GM19023 (cell line): ENCODE data around the gene MRPS26.
A peak's percentile ranks its signal among the peaks of the same experiment; 100 is the strongest.
"Not testable (repeated sequence)": the region's sequence is repeated elsewhere in the genome, so short reads cannot be mapped to it uniquely, and the experiment has no call there.

Experiments
- ATAC-seq: cut with Tn5 transposase; IDR thresholded peaks from one replicate; pipeline ENCODE4 v1.9.1; 2021; ENCODE audit warnings: mild to moderate bottlenecking, moderate library complexity; ENCODE audit not compliant: unreplicated experiment

MRPS26 gene

DNA sequence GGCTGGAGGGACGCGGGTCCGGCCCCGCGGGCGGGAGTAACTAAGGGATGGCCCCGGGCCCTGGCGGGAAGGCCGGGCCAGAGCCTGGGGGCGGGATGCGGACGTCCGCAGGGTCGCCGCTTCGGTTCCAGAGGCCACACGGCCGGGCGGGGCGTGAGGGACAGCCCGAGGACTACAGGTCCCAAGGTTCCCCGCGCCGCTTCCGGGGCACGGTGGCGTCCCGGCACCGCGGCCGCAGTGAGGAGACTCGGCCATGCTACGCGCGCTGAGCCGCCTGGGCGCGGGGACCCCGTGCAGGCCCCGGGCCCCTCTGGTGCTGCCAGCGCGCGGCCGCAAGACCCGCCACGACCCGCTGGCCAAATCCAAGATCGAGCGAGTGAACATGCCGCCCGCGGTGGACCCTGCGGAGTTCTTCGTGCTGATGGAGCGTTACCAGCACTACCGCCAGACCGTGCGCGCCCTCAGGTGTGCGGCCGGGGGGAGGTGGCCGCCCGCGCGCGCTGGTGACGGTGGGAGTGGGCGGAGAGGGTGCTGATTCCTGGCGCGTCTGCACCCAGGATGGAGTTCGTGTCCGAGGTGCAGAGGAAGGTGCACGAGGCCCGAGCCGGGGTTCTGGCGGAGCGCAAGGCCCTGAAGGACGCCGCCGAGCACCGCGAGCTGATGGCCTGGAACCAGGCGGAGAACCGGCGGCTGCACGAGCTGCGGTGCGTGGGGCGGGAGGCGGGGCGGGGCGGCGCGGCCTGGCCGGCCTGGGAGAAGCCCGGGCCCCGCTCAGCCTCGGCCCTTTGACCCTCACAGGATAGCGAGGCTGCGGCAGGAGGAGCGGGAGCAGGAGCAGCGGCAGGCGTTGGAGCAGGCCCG is at the start of gene MRPS26:
MRPS26 (plus strand) TSS at position 237 of the 861 bp plus-strand sequence; CDS start at position 254, 17 bp downstream.
- peak; percentile 89 for ATAC-seq

- ATAC-seq, result no peak
Observed at GRCh38 chr20:2998728-2999127, 47.1 kb upstream of the MRPS26 start.

- ATAC-seq, result no peak
Observed at GRCh38 chr20:3000852-3001523, 44.9 kb upstream of the MRPS26 start.

DNA sequence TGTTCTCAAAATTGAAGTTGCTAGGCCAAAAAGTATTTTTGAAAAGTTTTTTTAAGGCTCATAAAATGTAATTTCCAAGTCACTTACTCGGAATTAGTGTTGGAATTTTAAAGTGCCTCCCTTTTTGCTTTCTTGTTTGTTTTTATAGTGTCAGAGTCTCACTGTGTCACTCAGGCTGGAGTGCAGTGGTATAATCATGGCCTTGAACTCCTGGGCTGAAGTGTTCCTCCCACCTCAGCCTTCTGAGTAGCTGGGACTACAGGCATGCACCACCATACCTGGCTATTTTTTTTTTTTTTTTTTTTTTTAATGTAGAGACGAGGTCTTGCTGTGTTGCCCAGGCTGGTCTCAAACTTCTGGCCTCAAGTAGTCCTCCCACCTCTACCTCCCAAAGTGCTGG is 42.4 kb upstream of the MRPS26 start:
- ATAC-seq, result no peak

- ATAC-seq, result no peak
Observed at GRCh38 chr20:3010985-3011723, 34.7 kb upstream of the MRPS26 start.

GRCh38 chr20:3011752-3012151 is 34.1 kb upstream of the MRPS26 start:
- ATAC-seq, result no peak

DNA sequence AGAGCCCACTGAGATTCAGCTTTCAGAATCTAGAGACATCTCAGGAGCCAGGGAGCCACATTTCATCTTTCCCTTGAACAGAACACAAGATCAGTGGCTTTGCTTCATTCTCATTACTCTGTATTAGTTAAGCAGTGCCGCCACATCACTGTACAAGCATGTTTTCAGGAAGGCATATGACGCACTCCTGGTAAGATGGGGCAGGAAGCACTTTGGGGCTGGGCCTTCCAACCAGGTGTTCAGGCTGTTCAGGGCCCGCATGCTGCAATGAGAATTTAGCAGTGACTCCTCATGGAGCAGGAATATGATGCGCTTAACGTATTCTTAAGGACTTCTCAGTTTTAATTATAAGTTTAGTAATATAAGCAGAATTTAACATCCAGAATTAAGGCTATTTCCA is 32.1 kb upstream of the MRPS26 start:
- ATAC-seq, result no peak

DNA sequence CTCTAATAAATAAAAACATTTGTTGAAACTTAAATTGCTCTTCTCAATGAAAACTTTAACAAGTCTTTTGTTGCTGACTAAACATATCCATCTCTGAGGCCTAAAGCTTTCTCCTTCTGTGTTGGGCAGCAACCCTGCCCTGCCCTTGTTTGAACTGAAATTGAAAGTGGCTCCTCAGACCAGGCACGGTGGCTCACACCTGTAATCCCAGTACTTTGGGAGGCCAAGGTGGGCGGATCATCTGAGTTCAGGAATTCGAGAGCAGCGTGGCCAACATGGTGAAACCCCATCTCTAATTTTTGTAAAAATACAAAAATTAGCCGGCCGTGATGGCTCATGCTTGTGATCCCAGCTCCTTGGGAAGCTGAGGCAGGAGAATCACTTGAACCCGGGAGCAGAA is 31.7 kb upstream of the MRPS26 start:
- ATAC-seq, result no peak

DNA sequence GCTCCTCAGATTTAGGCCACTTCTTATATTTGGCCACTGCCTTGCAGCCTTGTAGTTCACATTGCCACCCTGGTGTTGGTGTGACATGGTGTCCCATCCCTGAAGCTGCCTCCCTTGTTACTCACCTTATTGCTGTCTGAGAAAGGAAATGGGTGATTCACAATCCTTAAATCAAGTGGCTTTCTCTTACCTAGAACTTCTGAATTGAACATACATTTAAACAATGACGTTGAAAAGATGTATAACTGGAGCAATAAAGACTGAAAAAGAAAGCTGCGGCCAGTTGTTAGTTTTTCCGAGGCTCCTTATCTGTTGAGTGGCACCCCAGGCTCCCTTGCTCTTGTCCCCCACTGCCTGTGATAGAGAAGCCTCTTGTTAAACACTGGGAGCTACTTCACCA is 31.2 kb upstream of the MRPS26 start:
- ATAC-seq, result no peak

DNA sequence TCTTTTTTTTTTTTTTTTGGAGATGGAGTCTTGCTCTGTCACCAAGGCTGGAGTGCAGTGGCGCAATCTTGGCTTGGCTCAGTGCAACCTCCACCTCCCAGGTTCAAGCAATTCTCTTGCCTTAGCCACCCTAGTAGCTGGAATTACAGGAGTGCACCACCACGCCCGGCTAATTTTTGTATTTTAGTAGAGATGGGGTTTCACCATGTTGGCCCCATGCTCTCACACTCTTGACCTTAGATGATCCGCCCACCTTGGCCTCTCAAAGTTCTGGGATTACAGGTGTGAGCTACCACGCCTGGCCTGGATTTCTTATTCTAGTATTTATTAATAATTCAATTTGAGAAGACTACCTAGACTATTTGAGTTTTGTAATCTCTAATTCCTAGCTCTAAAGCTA is 30.6 kb upstream of the MRPS26 start:
- ATAC-seq, result not testable (repeated sequence)

GRCh38 chr20:3021327-3021726 is 24.5 kb upstream of the MRPS26 start:
- ATAC-seq, result no peak

DNA sequence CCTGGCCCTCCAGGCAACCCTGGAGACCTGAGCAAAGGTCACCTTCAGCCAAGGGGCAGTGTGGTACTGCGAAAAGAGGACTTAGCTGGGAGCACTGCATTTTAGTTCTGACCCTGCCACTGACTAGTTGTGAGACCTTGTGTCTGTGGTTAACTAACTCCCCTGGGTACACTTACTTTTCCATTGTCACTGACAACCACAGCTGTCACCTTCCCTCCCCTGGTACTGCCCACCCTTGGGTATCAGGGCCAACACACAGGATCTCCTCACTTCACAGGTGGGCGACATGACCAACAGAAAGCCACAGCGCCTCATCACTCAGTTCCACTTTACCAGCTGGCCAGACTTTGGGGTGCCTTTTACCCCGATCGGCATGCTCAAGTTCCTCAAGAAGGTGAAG is 24.1 kb upstream of the MRPS26 start:
- ATAC-seq, result no peak

DNA sequence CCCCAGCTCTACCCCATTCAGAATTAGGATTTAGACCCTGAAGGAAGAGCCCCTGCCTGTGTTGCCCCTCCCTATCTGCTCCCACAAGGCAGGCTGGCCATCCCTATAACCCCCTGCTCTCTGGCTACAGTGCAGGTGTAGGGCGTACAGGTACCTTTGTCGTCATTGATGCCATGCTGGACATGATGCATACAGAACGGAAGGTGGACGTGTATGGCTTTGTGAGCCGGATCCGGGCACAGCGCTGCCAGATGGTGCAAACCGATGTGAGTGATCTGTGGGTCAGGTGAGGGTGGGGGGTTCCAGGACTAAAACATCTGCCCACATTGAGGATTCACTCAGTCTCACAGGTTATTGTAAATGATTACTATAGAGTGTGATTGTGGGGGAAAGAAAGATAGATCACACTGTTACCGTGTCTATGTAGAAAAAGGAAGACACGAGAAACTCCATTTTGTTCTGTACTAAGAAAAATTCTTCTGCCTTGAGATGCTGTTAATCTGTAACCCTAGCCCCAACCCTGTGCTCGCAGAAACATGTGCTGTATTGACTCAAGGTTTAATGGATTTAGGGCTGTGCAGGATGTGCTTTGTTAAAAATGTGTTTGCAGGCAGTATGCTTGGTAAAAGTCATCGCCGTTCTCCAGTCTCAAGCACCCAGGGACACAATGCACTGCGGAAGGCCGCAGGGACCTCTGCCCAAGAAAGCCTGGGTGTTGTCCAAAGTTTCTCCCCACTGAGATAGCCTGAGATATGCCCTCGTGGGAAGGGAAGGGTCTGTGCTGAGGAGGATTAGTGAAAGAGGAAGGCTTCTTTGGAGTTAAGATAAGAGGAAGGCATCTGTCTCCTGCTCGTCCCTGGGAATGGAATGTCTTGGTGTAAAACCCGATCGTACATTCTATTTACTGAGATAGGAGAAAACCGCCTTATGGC is 23.0 kb upstream of the MRPS26 start:
- not testable (repeated sequence) for ATAC-seq

DNA sequence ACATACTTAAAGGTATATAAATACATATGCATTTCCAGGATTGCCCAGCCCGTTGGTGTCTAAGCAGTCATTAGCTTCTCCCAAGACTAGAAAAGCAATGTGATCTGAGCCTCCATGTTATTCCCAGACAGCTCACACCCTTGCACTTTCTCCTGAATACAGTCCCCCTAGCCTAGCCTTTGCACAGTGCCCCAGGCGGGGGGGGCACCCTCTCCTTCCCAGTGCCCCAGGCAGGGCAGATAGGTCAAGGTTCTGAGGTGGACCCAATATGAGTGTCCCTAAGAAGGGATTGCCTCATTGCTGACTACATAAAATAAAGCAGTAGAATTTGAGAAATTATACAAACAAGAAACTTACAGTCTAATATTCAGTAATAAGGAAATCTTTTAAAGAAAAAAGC is 17.9 kb upstream of the MRPS26 start:
- no peak for ATAC-seq

- ATAC-seq, result no peak
Observed at GRCh38 chr20:3031524-3032147, 14.2 kb upstream of the MRPS26 start.

GRCh38 chr20:3032624-3033023 is 13.2 kb upstream of the MRPS26 start:
- no peak for ATAC-seq

- no peak for ATAC-seq
Observed at GRCh38 chr20:3037654-3038053, 8.2 kb upstream of the MRPS26 start.

- ATAC-seq, result no peak
Observed at GRCh38 chr20:3038454-3038853, 7.4 kb upstream of the MRPS26 start.

- no peak for ATAC-seq
Observed at GRCh38 chr20:3039426-3039825, 6.4 kb upstream of the MRPS26 start.

GRCh38 chr20:3040086-3040485 is 5.8 kb upstream of the MRPS26 start:
- ATAC-seq, result no peak
